SJCRH30 (cell line): Measurements from ENCODE around the gene SLC12A3. TPM values are rescaled to one million over a fixed set of nuclear protein-coding genes. Genes with fewer than 3 reads are reported as not detected.
"Not testable (repeated sequence)": the region's sequence is repeated elsewhere in the genome, so short reads cannot be mapped to it uniquely, and the experiment has no call there.

Experiments used
- DNase-seq, 2 experiments: peaks; one replicate each; pipeline ENCODE4 v3.0.0-alpha.2; 2015 to 2020
- H3K27ac ChIP-seq: fragments of 250-450 bp; sonication (Bioruptor Pico); 2 replicates; pipeline ENCODE4 v1.5.1; 2020; ENCODE audit warnings: mild to moderate bottlenecking, moderate library complexity
- H3K27me3 ChIP-seq: fragments of 250-450 bp; sonication (Bioruptor Pico); 2 replicates; pipeline ENCODE4 v1.5.1; 2020; ENCODE audit warnings: mild to moderate bottlenecking, moderate library complexity
- H3K36me3 ChIP-seq: fragments of 250-450 bp; sonication (Bioruptor Pico); 2 replicates; pipeline ENCODE4 v1.5.1; 2020; ENCODE audit warnings: mild to moderate bottlenecking, moderate library complexity
- H3K4me1 ChIP-seq: fragments of 250-450 bp; sonication (Bioruptor Pico); 2 replicates; pipeline ENCODE4 v1.5.1; 2020; ENCODE audit warnings: mild to moderate bottlenecking, moderate library complexity
- H3K4me3 ChIP-seq: fragments of 250-450 bp; sonication (Bioruptor Pico); 2 replicates; pipeline ENCODE4 v1.5.1; 2020; ENCODE audit warnings: mild to moderate bottlenecking, moderate library complexity
- H3K9me3 ChIP-seq: fragments of 250-450 bp; sonication (Bioruptor Pico); replicated peaks from 2 replicates; pipeline ENCODE4 v1.5.1; 2020; ENCODE audit warnings: mild to moderate bottlenecking, moderate library complexity
- total RNA-seq: library from RNA; depleted of rRNA; stranded (reverse); fragments of >200 nt; shearing (Covaris generic); gene quantifications from 2 replicates; pipeline ENCODE4 v1.2.3, GENCODE V29; 2014

SLC12A3 gene
- total RNA-seq, 1 experiment from 2014 or later = not detected

- no peak for DNase-seq
- H3K4me1 ChIP-seq = peaks cover 13% of the 10 kb centered on the region
- H3K4me3 ChIP-seq = no peak overlapping the region
- no peak overlapping the region for H3K27ac ChIP-seq
- H3K36me3 ChIP-seq = no peaks in the 10 kb centered on the region
- H3K27me3 ChIP-seq = no peaks in the 10 kb centered on the region
- no peaks in the 10 kb centered on the region for H3K9me3 ChIP-seq
These were observed 5.4 kb downstream of the SLC12A3 start for GRCh38 chr16:56870276-56870888.

GRCh38 chr16:56871172-56871593, 6.2 kb downstream of the SLC12A3 start:
- no peak overlapping the region for H3K27ac ChIP-seq
- DNase-seq = peak; percentile 52 to 61
- no peaks in the 10 kb centered on the region for H3K9me3 ChIP-seq
- H3K36me3 ChIP-seq = no peaks in the 10 kb centered on the region
- H3K27me3 ChIP-seq = no peaks in the 10 kb centered on the region
- H3K4me3 ChIP-seq = no peak overlapping the region
- H3K4me1 ChIP-seq = peaks cover 18% of the 10 kb centered on the region

GRCh38 chr16:56872863-56873391, 7.9 kb downstream of the SLC12A3 start:
- H3K27me3 ChIP-seq = no peaks in the 10 kb centered on the region
- no peaks in the 10 kb centered on the region for H3K36me3 ChIP-seq
- H3K27ac ChIP-seq = no peak overlapping the region
- H3K4me1 ChIP-seq = peaks cover 15% of the 10 kb centered on the region
- DNase-seq = no peak
- H3K4me3 ChIP-seq = no peak overlapping the region
- no peaks in the 10 kb centered on the region for H3K9me3 ChIP-seq

- Histone ChIP-seq H3K27ac (peak overlapping the region; percentile 28), H3K4me3 (no peak overlapping the region), H3K9me3 (no peaks in the 10 kb centered on the region), H3K4me1 (peaks cover 15% of the 10 kb centered on the region), H3K36me3 (no peaks in the 10 kb centered on the region), H3K27me3 (no peaks in the 10 kb centered on the region)
- DNase-seq = peak; percentile 96
These were observed 9.8 kb downstream of the SLC12A3 start for GRCh38 chr16:56874800-56875199.

GRCh38 chr16:56876048-56876447, 11.0 kb downstream of the SLC12A3 start:
- Histone ChIP-seq H3K27ac (no peak overlapping the region), H3K36me3 (no peaks in the 10 kb centered on the region), H3K4me1 (peaks cover 15% of the 10 kb centered on the region), H3K9me3 (no peaks in the 10 kb centered on the region), H3K4me3 (no peak overlapping the region), H3K27me3 (no peaks in the 10 kb centered on the region)
- no peak for DNase-seq

GRCh38 chr16:56877486-56878182, 12.6 kb downstream of the SLC12A3 start:
- no peak overlapping the region for H3K27ac ChIP-seq
- H3K27me3 ChIP-seq = no peaks in the 10 kb centered on the region
- DNase-seq = no peak

GRCh38 chr16:56878282-56878854, 13.4 kb downstream of the SLC12A3 start:
- Histone ChIP-seq H3K4me1 (peaks cover 15% of the 10 kb centered on the region), H3K36me3 (no peaks in the 10 kb centered on the region), H3K27ac (no peak overlapping the region), H3K27me3 (no peaks in the 10 kb centered on the region), H3K4me3 (no peak overlapping the region), H3K9me3 (no peaks in the 10 kb centered on the region)
- no peak for DNase-seq

More at GRCh38 chr16:56877486-56878182, 12.6 kb downstream of the SLC12A3 start:
- H3K36me3 ChIP-seq = no peaks in the 10 kb centered on the region
- peaks cover 15% of the 10 kb centered on the region for H3K4me1 ChIP-seq
- no peaks in the 10 kb centered on the region for H3K9me3 ChIP-seq
- no peak overlapping the region for H3K4me3 ChIP-seq

- Histone ChIP-seq H3K27me3 (no peaks in the 10 kb centered on the region), H3K27ac (no peak overlapping the region), H3K4me1 (peaks cover 13% of the 10 kb centered on the region), H3K4me3 (no peak overlapping the region), H3K9me3 (no peaks in the 10 kb centered on the region), H3K36me3 (no peaks in the 10 kb centered on the region)
- no peak for DNase-seq
These were observed 14.3 kb downstream of the SLC12A3 start for GRCh38 chr16:56879276-56879675.

GRCh38 chr16:56880176-56880575, 15.2 kb downstream of the SLC12A3 start:
- no peak for DNase-seq
- Histone ChIP-seq H3K9me3 (0 out of 2 replicates have a peak, but pooled peaks cover 4% of the 10 kb centered on the region), H3K27ac (no peak overlapping the region), H3K36me3 (no peaks in the 10 kb centered on the region), H3K27me3 (no peaks in the 10 kb centered on the region), H3K4me3 (no peak overlapping the region), H3K4me1 (peaks cover 7% of the 10 kb centered on the region)

- Histone ChIP-seq H3K9me3 (peaks cover 7% of the 10 kb centered on the region; the same call in 1 of the 2 replicates), H3K27ac (no peak overlapping the region), H3K36me3 (no peaks in the 10 kb centered on the region), H3K4me1 (peaks cover 3% of the 10 kb centered on the region), H3K27me3 (no peaks in the 10 kb centered on the region), H3K4me3 (no peak overlapping the region)
- DNase-seq = no peak
These were observed 15.7 kb downstream of the SLC12A3 start for GRCh38 chr16:56880685-56881084.

GRCh38 chr16:56882077-56882800, 17.2 kb downstream of the SLC12A3 start:
- peaks cover 9% of the 10 kb centered on the region; the same call in 1 of the 2 replicates for H3K9me3 ChIP-seq
- H3K27ac ChIP-seq = no peak overlapping the region
- H3K4me3 ChIP-seq = no peak overlapping the region
- DNase-seq = no peak
- H3K36me3 ChIP-seq = no peaks in the 10 kb centered on the region
- H3K4me1 ChIP-seq = no peaks in the 10 kb centered on the region
- no peaks in the 10 kb centered on the region for H3K27me3 ChIP-seq

- DNase-seq = no peak
- Histone ChIP-seq H3K27ac (no peak overlapping the region), H3K4me3 (no peak overlapping the region), H3K9me3 (peaks cover 9% of the 10 kb centered on the region; the same call in 1 of the 2 replicates), H3K4me1 (no peaks in the 10 kb centered on the region), H3K27me3 (no peaks in the 10 kb centered on the region), H3K36me3 (no peaks in the 10 kb centered on the region)
These were observed 18.6 kb downstream of the SLC12A3 start for GRCh38 chr16:56883586-56883985.

GRCh38 chr16:56884026-56884582, 19.1 kb downstream of the SLC12A3 start:
- no peak overlapping the region for H3K4me3 ChIP-seq
- H3K9me3 ChIP-seq = peaks cover 9% of the 10 kb centered on the region; the same call in 1 of the 2 replicates
- DNase-seq = no peak
- H3K27ac ChIP-seq = no peak overlapping the region
- H3K4me1 ChIP-seq = no peaks in the 10 kb centered on the region
- H3K36me3 ChIP-seq = no peaks in the 10 kb centered on the region
- no peaks in the 10 kb centered on the region for H3K27me3 ChIP-seq

- not testable (repeated sequence) for H3K4me1 ChIP-seq, H3K36me3 ChIP-seq, H3K4me3 ChIP-seq, H3K27me3 ChIP-seq, DNase-seq, H3K9me3 ChIP-seq, H3K27ac ChIP-seq
These were observed 19.9 kb downstream of the SLC12A3 start for GRCh38 chr16:56884929-56885328.
